ENCODE measurements around the gene TSPAN7.

- TF ChIP-seq, protein P1, sequence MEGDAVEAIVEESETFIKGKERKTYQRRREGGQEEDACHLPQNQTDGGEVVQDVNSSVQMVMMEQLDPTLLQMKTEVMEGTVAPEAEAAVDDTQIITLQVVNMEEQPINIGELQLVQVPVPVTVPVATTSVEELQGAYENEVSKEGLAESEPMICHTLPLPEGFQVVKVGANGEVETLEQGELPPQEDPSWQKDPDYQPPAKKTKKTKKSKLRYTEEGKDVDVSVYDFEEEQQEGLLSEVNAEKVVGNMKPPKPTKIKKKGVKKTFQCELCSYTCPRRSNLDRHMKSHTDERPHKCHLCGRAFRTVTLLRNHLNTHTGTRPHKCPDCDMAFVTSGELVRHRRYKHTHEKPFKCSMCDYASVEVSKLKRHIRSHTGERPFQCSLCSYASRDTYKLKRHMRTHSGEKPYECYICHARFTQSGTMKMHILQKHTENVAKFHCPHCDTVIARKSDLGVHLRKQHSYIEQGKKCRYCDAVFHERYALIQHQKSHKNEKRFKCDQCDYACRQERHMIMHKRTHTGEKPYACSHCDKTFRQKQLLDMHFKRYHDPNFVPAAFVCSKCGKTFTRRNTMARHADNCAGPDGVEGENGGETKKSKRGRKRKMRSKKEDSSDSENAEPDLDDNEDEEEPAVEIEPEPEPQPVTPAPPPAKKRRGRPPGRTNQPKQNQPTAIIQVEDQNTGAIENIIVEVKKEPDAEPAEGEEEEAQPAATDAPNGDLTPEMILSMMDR (conservative IDR thresholded peaks at IDR 0.05; ENCODE audit: low read depth, low read length), result no peak
- TF ChIP-seq SMC3 (IDR thresholded peaks at IDR 0.05; ENCODE audit: low read depth, low read length) (no peak), POLR2A (IDR thresholded peaks at IDR 0.05; ENCODE audit: low read depth, low read length) (no peak), RFX5 (IDR thresholded peaks at IDR 0.05; ENCODE audit: low read depth, low read length) (no peak), FOS (IDR thresholded peaks at IDR 0.05; ENCODE audit: low read depth, low read length) (no peak), MAZ (IDR thresholded peaks at IDR 0.05; ENCODE audit: borderline replicate concordance, low read depth, low read length) (no peak), MXI1 (IDR thresholded peaks at IDR 0.05; ENCODE audit: borderline replicate concordance, low read depth, low read length) (no peak), RAD21 (IDR thresholded peaks at IDR 0.05; ENCODE audit: low read length) (no peak), MAFK (IDR thresholded peaks at IDR 0.05; ENCODE audit: low read depth, low read length) (no peak), ELK1 (IDR thresholded peaks at IDR 0.05; ENCODE audit: borderline replicate concordance, low read depth, low read length) (no peak), BHLHE40 (IDR thresholded peaks at IDR 0.05; ENCODE audit: low read depth, low read length) (no peak)
Observed at GRCh38 chrX:38516196-38516774, 45.1 kb upstream of the TSPAN7 start.

All from IMR-90 (cell line).